ENCODE data around the gene BAG3.
"Not testable (repeated sequence)": the region's sequence is repeated elsewhere in the genome, so short reads cannot be mapped to it uniquely, and the experiment has no call there.

BAG3 gene

DNA sequence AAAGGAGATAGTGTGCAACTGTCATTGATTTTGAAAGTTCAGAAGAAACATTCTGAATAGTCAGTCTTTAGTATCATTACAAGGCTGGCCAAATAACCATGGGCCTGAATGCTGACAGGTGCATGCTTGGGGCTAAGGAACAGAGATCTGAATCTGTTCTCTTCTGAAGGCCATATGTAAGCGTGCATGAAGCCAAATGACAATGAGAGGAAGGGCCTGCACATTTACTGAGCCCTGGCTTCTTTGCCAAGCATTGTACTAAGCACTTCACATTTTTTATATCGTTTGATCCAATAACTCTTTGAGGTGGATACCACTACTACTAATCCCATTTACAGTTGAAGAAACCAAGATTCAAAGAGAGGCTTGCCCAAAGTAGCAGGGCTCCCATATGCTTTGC lies 32.0 kb upstream of the BAG3 start:
- Histone ChIP-seq H4K20me1 (no peaks in the 10 kb centered on the region), H3K36me3 (no peaks in the 10 kb centered on the region), H3K27me3 (no peaks in the 10 kb centered on the region), H3K9ac (no peak overlapping the region), H3K27ac (no peak overlapping the region), H3K4me1 (peaks cover 7% of the 10 kb centered on the region), H3K4me3 (no peak overlapping the region), H3K4me2 (no peak overlapping the region), H3K9me3 (no peaks in the 10 kb centered on the region)
- no peak for TF ChIP-seq Cebpa-rat (IDR thresholded peaks at IDR 0.05)

DNA sequence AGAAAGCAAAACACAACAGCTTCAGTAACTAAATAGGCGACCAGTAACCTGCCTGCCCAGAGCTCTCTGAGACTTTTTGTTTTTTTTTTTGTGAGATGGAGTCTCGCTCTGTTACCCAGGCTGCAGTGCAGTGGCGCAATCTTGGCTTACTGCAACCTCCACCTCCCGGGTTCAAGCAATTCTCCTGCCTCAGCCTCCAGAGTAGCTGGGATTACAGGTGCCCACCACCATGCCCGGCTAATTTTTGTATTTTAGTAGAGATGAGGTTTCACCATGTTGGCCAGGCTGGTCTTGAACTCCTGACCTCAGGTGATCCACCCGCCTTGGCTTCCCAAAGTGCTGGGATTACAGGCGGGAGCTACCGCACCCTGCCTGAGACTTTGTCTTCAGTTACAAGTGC lies 31.4 kb upstream of the BAG3 start:
- not testable (repeated sequence) for H4K20me1 ChIP-seq, H3K4me1 ChIP-seq, H3K27me3 ChIP-seq, H3K36me3 ChIP-seq, H3K4me2 ChIP-seq, H3K4me3 ChIP-seq, H3K9me3 ChIP-seq, H3K27ac ChIP-seq, H3K9ac ChIP-seq

DNA sequence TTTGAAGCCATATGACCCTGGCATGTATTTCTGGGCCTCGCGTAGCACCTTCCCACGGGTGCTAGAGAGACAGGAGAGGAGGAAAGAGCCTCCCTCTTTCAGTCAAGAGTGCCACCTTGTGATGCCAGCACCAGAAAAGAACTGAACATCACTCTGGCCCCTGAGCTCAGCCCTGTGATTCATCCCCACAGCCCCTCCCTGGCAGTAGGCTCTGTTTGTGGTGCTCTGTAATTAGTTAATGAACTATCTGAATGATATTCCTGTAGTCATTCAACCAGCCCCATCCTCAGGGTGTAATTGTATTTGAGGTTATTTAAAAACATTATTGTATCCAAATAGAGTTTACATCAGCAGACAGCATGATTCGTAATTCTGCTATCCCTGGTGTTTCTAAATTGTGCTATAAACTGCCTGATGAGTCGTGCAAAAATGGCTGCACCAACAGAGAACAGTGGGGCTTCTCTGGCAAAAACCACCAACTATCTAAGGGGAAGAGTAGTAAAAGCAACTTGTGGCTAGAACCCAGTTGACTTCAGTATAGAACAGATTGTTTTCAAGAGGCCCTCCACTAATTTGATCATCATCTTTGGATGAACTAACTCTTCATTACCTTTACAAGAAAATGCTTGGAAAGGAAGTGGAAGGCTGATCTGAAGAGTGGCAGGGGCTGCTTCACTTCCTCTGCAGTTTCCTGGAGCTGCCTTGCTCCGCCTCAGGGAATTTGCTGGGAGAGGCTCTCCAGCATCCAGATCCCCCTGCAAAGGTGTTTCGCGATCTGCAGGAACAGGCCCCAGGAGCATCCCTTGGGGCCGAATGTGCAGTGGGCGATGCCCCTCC lies 30.7 kb upstream of the BAG3 start:
- H3K4me2 ChIP-seq, result 0 out of 2 replicates have a peak overlapping the region, but pooled peaks have one; percentile 4

DNA sequence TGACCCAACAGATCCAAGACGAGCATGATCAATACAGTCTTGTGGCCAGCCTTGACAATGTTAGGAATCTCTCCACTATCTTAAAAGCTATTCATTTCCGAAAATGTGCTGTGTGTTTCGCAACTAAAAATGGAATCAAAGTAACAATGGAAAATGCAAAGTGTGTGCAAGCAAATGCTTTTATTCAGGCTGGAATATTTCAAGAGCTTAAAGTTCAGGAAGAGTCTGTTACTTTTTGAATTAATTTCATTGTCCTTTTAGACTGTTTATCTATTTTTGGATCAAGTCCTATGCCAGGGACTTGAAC lies 30.1 kb upstream of the BAG3 start:
- H3K27ac ChIP-seq, result no peak overlapping the region
- H3K9me3 ChIP-seq, result no peaks in the 10 kb centered on the region
- H3K27me3 ChIP-seq, result no peaks in the 10 kb centered on the region
- no peaks in the 10 kb centered on the region for H3K36me3 ChIP-seq
- no peak for TF ChIP-seq Cebpa-rat (IDR thresholded peaks at IDR 0.05)
- H3K4me2 ChIP-seq, result 0 out of 2 replicates have a peak overlapping the region, but pooled peaks have one; percentile 4
- H3K4me3 ChIP-seq, result no peak overlapping the region
- no peaks in the 10 kb centered on the region for H4K20me1 ChIP-seq
- H3K4me1 ChIP-seq, result peaks cover 7% of the 10 kb centered on the region
- H3K9ac ChIP-seq, result no peak overlapping the region

More for the DNA sequence above, 30.7 kb upstream of the BAG3 start:
- H3K27ac ChIP-seq, result no peak overlapping the region
- no peak overlapping the region for H3K9ac ChIP-seq
- H3K36me3 ChIP-seq, result no peaks in the 10 kb centered on the region
- no peaks in the 10 kb centered on the region for H3K27me3 ChIP-seq
- peaks cover 7% of the 10 kb centered on the region for H3K4me1 ChIP-seq
- TF ChIP-seq Cebpa-rat (IDR thresholded peaks at IDR 0.05), result no peak
- no peaks in the 10 kb centered on the region for H3K9me3 ChIP-seq
- no peaks in the 10 kb centered on the region for H4K20me1 ChIP-seq
- H3K4me3 ChIP-seq, result no peak overlapping the region

DNA sequence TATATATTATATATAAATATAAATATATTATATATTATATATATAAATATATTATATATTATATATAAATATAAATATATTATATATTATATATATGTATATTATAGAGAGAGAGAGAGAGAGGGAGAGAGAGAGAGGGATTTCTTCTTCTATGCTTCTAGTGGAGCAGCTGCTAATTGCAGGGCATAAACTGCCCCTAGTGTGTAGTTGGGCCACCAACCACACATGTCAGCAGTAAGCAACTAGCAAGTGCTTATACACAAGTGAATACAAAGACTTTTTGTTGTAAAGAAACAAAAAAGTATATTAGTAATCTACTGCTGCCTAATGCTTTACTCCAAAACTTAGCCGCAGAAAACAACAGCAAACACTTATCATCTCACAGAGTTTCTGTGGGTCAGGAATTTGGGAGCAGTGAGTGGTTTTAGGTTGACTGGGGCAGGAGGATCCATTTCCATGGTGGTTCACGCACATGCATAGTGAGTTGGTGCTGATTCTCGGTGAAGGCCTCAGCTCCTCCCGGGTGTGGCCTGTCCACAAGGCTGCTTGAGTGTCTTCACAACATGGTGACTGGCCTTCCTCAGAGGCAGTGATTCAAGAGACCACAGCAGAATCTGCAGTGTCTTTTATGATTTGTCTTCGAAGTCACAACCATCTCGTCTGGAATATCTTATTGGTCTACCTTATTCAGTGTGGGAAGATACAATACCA lies 25.5 kb upstream of the BAG3 start:
- TF ChIP-seq Cebpa-rat (IDR thresholded peaks at IDR 0.05), result no peak
- no peak overlapping the region for H3K4me2 ChIP-seq
- no peak overlapping the region for H3K27ac ChIP-seq
- no peak overlapping the region for H3K9ac ChIP-seq
- H3K4me1 ChIP-seq, result peaks cover 3% of the 10 kb centered on the region
- H3K4me3 ChIP-seq, result no peak overlapping the region
- H3K36me3 ChIP-seq, result no peaks in the 10 kb centered on the region
- H4K20me1 ChIP-seq, result no peaks in the 10 kb centered on the region
- H3K9me3 ChIP-seq, result no peaks in the 10 kb centered on the region
- no peaks in the 10 kb centered on the region for H3K27me3 ChIP-seq

DNA sequence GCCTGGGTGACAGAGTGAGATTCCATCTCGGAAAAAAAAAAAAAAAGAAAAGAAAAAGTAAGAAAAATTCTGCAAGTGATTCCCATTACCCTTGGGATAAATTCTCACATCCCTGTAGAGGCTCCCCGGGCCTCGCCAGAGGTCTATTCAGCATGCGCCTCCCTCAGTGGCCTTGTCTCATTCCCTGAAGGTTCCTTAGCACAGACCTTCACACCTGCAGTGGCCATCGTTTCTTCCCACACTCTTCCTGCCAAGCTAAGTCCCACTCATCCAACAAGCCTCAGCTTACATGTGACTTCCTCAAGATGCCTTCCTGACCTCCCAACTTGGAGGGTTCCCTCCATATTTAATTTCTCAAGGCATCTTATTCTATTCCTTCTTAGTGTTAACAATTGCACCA lies 20.9 kb upstream of the BAG3 start:
- no peak overlapping the region for H3K4me3 ChIP-seq
- H4K20me1 ChIP-seq, result no peaks in the 10 kb centered on the region
- no peak overlapping the region for H3K4me2 ChIP-seq
- no peaks in the 10 kb centered on the region for H3K4me1 ChIP-seq
- no peak for TF ChIP-seq Cebpa-rat (IDR thresholded peaks at IDR 0.05)
- no peaks in the 10 kb centered on the region for H3K36me3 ChIP-seq
- no peak overlapping the region for H3K27ac ChIP-seq
- H3K9me3 ChIP-seq, result no peaks in the 10 kb centered on the region
- H3K9ac ChIP-seq, result no peak overlapping the region
- no peaks in the 10 kb centered on the region for H3K27me3 ChIP-seq

DNA sequence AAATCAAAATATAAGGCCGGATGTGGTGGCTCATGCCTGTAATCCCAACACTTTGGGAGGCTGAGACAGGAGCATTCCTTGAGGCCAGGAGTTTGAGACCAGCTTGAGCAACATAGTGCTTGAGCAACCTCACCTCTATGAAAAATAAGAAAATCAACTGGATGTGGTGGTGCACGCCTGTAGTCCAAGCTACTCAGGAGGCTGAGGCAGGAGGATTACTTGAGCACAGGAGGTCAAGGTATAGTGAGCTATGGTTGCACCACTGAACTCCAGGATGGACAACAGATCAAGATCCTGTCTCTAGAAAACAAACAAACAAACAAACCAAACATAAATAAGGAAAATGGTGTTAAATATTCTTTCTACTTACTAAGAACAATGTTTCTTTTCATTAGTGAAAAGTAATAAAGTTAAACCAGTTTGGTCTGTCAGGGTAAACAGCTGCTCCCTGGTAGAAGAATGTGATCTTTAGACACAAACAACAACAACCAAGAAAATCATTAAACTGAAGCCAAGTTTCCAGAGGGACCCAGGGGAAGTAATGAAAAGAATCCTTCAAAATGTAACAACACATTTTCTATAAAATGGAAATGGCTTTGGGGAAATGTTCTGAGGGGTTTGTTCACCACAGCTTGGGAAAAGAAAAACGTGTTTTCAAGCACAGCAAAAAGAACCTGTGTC lies 17.5 kb upstream of the BAG3 start:
- Histone ChIP-seq H3K4me2 (no peak overlapping the region), H3K4me1 (no peaks in the 10 kb centered on the region), H3K9ac (no peak overlapping the region), H4K20me1 (no peaks in the 10 kb centered on the region), H3K4me3 (no peak overlapping the region), H3K27ac (no peak overlapping the region), H3K27me3 (no peaks in the 10 kb centered on the region), H3K9me3 (no peaks in the 10 kb centered on the region), H3K36me3 (no peaks in the 10 kb centered on the region)
- TF ChIP-seq Cebpa-rat (IDR thresholded peaks at IDR 0.05), result no peak

DNA sequence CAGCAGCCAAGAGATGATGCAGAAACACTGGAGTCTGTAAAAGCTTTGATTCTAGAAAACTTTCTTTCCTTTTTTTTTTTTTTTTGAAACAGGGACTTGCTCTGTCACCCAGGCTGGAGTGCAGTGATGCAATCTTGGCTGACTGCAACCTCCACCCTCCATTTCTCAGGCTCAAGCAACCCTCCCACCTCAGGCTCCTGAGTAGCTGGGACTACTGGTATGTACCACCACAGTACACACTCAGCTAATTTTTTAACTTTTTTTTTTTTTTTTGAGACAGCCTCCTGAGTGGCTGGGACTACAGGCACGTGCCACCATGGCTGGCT lies 17.0 kb upstream of the BAG3 start:
- no peak overlapping the region for H3K9ac ChIP-seq
- H4K20me1 ChIP-seq, result no peaks in the 10 kb centered on the region
- no peak overlapping the region for H3K4me3 ChIP-seq
- H3K9me3 ChIP-seq, result no peaks in the 10 kb centered on the region
- no peak overlapping the region for H3K27ac ChIP-seq
- no peaks in the 10 kb centered on the region for H3K36me3 ChIP-seq
- 0 out of 2 replicates have a peak, but pooled peaks have one; percentile 25 for TF ChIP-seq Cebpa-rat (IDR thresholded peaks at IDR 0.05)
- H3K27me3 ChIP-seq, result no peaks in the 10 kb centered on the region
- no peak overlapping the region for H3K4me2 ChIP-seq
- no peaks in the 10 kb centered on the region for H3K4me1 ChIP-seq

DNA sequence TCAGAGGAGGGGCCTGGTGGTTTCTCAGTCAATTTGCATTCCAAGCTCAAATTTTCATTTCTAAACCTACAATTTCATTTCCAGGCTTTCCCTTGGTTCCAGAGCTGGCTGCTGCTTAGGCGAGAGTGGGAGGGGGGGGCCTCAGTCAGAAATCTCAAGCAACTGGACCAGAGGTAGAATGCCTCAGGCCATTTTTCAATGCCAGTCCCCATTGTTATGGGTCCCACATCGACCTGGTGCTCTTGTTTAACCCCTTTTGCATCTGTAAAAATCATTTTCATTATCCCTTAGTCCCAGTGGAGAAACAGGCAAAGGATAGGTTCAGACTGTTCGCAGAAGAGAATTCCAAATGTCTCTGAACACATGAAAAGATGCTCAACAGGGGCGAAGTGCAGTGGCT lies 13.5 kb upstream of the BAG3 start:
- H3K4me1 ChIP-seq, result no peaks in the 10 kb centered on the region
- no peak for TF ChIP-seq Cebpa-rat (IDR thresholded peaks at IDR 0.05)
- H3K27me3 ChIP-seq, result no peaks in the 10 kb centered on the region
- H3K9me3 ChIP-seq, result no peaks in the 10 kb centered on the region
- H3K36me3 ChIP-seq, result no peaks in the 10 kb centered on the region
- no peak overlapping the region for H3K4me3 ChIP-seq
- no peak overlapping the region for H3K4me2 ChIP-seq
- no peak overlapping the region for H3K27ac ChIP-seq
- no peak overlapping the region for H3K9ac ChIP-seq
- no peaks in the 10 kb centered on the region for H4K20me1 ChIP-seq

DNA sequence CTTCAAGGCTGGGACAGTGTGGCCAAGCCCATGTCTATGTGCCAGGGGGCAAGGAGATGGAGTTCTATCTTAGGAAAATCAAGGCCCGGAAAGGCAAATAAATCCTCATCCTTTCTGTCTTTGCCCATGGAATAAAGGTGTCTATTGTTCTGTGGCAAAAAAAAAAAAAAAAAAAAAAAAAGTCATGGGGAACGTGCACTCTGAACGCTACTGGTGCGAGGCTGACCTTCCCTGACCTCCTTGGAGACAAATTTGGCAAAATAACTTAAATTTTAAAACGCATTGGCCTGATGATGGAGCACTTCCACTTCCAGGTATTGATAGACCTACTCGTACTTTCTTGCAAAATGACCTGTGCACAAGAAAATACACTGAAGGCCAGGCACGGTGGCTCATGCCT lies 12.2 kb upstream of the BAG3 start:
- H3K27ac ChIP-seq, result no peak overlapping the region
- H3K4me3 ChIP-seq, result no peak overlapping the region
- H3K27me3 ChIP-seq, result no peaks in the 10 kb centered on the region
- peaks cover 2% of the 10 kb centered on the region; the same call in 1 of the 2 replicates for H3K9me3 ChIP-seq
- no peaks in the 10 kb centered on the region for H4K20me1 ChIP-seq
- no peak overlapping the region for H3K9ac ChIP-seq
- no peak overlapping the region for H3K4me2 ChIP-seq
- no peaks in the 10 kb centered on the region for H3K4me1 ChIP-seq
- no peak for TF ChIP-seq Cebpa-rat (IDR thresholded peaks at IDR 0.05)
- no peaks in the 10 kb centered on the region for H3K36me3 ChIP-seq
